ENCODE data around the gene SYNE1.

The SYNE1 gene

DNA sequence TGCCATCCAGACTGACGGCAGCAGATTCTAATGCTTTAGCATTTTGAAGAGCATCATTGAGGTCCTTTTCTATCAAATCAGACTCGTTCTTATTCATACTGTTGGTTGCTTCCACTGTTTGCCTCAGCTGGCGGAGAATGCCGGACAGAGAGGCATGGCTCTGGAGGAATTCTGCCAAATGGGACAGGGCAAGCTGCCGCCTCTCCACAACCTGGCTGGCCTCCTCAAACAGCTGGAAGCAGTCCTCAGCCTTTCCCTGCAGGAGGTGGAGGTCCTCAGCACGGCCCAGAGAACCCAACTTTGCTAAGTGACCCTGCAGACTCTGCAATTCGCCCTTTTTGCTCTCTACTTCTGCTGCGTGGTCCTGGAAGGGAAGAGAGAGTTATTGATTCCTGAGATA is 220.5 kb downstream of the SYNE1 start:
- no peak for DNase-seq

DNA sequence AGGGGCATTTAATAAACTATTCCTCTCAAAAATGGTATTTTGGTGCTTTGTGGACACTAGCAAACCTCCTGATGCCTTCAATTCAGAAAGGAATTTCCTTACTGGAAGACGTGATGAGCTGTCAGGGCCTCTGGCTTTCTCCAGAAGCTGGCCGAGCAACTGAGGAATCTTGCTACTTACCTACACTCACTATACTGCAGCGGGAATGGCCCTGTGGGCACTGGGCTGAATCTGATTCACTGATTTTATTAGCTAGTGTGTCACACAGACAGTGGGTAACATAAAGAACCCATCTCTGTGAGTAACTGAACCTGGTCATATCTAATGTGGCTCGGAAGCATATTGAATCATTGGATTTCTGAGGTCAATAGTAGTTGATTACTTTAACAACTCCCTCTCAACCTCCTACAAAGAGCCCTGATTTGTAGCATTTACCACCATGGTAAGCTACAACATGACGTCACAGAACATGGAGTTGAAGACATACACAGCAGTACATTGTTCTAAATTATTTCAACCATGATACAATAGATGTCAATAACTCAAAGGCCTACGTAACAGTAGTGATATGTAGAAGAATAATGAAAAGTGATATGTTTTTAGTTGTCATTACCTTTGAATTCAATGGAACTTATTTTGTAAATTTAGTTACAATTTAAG is 232.1 kb downstream of the SYNE1 start:
- DNase-seq = no peak

- DNase-seq = no peak
Measured at GRCh38 chr6:152404086-152404857, 232.9 kb downstream of the SYNE1 start.

DNA sequence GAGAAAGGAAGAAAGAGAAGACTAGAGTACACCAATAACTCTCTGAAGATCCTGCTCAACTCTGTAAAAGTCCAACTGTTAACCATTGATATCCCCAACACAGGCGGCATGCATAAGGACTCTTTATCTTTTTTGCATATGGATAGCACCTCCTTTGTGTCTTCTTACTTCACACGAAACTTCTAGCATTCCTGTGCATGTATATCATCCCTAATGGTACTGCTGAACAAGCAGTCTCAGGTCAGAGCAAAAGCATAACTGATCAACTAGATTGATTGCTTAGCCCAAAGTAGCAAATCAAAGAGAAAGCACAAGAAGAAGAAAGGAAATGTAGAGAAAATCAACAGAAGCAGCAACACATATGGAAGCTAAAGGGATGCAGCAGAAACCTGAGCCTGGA is 234.4 kb downstream of the SYNE1 start:
- no peak for DNase-seq

DNA sequence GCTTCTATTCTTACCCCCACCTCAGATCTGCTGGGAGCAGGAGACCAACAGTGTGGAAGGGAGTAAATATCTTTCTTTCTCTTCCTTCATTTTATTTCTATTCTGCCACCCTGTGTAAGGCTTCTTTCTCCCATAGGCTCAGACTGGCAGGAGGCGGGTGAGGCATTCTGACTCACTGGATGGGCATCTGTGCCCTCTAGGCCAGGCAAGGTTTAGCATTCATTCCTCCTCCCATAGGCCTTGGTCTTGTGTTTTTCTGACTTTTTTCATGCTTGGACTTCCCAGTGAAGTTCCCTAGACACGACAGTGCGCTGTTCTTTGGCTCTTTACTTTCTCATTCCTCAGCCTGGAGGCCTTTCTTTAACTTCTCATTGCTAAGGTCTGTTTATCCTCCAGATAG is 235.2 kb downstream of the SYNE1 start:
- no peak for DNase-seq

DNA sequence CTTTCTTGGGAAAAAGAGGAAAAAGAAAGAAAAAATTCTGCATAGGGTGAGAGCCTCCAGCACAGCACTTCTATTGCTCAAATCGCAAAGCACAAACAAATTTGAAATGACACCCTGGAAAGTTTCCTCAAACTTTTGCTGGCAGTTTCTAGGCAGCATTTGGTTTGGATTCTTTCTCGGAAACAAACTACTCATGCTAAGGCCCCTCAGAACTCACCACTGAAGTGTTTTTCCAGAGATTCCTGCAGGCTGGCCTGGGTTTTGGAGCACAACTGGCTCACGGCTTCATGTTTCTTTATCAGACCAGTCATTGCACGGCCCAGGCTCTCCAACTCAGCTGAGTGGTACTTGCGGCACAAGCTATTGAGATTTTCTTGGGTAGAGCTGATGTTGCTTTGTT is 237.8 kb downstream of the SYNE1 start:
- DNase-seq = no peak

DNA sequence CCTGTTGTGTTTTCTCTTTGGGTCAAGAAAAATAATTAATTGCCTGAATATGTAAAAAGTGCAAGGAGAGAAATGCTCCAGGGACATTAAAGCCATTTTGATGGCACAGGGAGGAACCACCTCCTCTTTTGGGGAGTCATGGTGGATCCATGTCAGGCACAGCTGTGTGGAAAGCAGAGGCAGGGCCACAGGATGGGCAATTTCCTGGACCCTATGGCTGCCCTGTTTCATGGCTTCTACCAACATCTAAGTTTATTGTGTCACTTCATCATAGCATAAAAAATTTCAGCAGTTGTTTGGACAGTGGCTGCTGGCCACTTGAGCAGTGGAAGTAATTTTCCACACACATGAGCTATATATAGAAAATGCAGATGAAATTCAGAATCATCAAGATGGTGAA is 238.2 kb downstream of the SYNE1 start:
- DNase-seq = no peak

- no peak for DNase-seq
Measured at GRCh38 chr6:152398316-152398715, 238.8 kb downstream of the SYNE1 start.

- no peak for DNase-seq
Measured at GRCh38 chr6:152394303-152394702, 242.9 kb downstream of the SYNE1 start.

DNA sequence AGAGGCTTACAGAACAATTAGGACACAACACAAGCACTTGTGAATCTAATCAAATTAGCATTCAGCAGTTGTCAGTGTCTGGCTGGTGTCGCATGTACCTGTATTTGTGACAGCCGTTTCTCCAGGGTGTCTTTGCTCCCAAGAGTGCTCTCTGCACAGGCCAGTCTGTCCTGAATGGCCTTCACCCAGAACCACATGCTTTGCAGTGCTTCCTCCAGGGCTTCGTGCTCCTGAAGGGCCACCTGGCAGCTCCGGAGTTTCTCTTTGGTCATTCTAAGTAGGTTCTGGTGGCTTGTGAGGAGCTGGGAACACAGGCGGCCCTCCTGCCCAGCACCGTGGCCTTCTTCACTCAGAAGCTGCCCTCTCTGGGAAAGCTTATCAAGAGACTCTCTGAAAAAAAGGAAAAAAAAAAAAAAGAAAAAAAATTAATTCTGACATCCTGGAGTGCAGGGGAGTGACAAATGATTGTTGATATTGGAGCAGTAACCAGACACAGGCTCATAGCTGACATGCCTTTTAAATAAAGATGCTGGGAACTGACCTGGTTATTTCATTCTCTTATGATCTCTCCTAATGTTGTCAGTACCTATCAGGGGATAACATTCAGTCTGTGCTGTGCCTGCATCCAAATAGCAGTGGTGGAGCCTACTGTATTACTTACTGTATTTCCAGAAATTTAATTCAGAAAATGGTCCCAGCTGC is 245.8 kb downstream of the SYNE1 start:
- no peak for DNase-seq

DNA sequence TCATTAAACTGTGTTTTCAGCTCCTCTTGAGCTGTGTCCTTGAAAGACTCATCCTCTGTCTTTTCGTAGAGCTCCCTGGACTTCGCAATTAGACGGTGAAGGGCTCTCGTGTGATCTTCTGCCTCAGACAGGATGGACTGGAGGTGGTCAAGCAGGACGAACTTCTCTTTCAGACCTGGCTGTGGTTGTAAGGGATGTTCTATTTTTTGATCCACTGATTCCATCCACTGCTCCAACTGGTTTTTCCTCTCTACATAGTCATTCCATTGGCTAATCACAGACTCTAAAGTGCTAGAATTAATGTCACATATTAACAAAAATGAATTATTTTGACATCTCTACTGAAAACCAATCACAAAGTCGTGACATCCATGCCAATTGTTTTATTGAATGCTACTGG is 250.1 kb downstream of the SYNE1 start:
- DNase-seq = no peak

GRCh38 chr6:152386131-152386530 is 251.0 kb downstream of the SYNE1 start:
- DNase-seq = no peak

DNA sequence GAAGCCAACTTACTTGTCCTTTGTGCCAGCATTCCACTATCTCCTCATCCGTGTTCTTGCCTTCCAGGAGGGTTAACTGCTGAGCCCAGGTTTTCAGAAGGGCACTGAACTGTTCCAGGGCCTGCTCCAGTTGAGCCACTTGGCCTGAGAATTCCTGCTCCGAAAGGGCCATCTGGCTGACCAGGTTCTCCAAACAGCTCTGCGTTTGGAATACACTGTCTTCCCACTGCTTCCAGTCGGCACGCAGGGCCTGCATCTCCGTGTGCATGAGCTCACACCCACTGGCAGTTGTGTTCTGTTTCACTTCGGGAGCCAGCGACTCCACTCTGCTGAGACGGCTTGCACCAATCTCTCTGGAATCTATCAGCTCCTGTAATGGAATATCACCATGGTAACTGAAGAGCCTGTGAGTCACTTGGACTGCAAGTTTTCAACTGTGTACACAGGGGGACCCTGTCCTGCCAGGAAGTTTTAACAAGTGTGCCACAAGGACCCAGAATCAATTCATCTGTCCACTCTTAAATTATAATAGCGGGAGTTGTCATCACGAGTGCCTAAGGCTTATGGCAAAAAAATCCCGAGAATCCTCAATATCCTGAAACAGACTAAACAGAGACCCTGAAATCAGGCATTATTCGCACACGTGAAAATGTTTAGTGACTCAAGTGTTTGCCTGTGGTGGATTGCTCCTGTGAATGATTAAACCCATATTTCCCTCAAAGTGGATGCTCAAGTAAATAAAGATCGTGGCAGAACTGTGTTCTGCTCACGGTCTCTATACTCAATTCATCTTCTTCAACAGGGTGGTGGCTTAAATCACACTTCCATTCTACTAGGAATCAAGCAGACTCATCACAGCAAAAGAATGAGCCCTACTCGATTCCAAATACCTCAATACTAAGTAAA is 255.9 kb downstream of the SYNE1 start:
- DNase-seq = no peak

- DNase-seq = no peak
Measured at GRCh38 chr6:152380351-152380767, 256.8 kb downstream of the SYNE1 start.

DNA sequence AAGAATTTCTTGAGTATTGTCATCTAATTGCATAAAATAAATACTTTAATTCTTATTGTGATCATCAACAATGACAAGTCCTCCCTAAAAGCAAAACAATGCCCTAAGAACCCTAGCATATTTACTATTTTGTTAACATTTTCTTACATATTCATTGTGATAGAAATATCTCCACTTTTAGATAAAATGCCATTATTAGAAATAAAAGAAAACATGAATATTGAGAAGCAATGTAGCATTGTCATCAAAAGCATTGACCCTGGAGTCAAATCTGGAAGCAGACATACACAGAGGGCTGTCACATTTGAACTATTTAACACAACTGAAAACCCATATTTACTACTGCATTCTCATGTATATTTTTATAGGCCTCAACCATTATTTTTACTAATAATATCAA is 257.7 kb downstream of the SYNE1 start:
- no peak for DNase-seq

DNA sequence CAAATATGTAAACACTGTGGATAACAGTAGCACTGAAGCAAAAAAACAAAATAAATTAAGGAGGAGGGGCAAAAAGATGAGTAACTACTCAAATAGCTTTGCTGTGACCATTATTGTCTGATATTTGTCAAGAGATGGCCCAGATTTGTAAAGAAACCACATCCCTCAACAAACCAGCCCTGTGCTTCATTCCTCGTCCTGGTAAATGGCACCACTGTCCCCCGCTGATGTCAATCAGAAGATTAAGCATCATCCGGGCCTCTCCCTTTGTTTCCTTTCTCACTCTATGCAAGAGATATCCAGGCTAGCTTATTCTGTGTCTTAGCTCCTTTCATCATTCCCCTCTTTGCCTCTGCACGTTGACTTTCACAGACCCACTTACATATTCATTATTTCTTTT is 259.0 kb downstream of the SYNE1 start:
- DNase-seq = no peak

DNA sequence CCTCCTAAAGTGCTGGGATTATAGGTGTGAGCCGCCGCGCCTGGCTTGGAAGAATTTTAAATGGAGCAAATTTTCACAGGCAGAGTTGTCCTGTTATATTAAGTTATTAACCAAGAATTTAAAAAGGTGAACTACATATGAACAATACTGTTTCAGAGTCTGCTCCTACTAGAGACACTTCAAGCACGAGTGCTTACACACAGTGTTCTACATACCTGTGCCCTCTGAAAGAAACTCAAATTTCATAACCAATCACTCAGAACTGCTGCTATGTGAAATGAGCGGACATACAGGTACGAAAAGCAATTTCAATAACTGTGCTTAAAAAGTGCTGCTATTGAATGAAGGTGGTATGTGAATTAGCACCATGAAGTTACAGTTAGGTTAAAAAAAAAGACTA is 262.0 kb downstream of the SYNE1 start:
- DNase-seq = no peak

- DNase-seq = no peak
Measured at GRCh38 chr6:152372945-152373344, 264.2 kb downstream of the SYNE1 start.

DNA sequence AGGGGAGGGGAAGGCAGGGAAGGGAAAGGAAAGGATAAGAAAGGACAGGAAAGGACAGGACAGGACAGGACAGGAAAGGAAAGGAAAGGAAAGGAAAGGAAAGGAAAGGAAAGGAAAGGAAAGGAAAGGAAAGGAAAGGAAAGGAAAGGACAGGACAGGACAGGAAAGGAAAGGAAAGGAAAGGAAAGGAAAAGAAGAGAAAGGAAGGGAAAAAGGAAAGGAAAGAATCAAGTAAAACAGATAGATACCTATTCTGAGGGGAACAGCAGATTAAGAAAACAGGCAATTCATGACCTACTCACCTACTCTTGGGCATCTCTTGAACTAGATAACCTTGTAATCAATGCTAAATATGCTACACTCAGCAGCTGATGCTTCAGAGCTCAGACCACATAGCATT is 265.4 kb downstream of the SYNE1 start:
- DNase-seq = no peak

DNA sequence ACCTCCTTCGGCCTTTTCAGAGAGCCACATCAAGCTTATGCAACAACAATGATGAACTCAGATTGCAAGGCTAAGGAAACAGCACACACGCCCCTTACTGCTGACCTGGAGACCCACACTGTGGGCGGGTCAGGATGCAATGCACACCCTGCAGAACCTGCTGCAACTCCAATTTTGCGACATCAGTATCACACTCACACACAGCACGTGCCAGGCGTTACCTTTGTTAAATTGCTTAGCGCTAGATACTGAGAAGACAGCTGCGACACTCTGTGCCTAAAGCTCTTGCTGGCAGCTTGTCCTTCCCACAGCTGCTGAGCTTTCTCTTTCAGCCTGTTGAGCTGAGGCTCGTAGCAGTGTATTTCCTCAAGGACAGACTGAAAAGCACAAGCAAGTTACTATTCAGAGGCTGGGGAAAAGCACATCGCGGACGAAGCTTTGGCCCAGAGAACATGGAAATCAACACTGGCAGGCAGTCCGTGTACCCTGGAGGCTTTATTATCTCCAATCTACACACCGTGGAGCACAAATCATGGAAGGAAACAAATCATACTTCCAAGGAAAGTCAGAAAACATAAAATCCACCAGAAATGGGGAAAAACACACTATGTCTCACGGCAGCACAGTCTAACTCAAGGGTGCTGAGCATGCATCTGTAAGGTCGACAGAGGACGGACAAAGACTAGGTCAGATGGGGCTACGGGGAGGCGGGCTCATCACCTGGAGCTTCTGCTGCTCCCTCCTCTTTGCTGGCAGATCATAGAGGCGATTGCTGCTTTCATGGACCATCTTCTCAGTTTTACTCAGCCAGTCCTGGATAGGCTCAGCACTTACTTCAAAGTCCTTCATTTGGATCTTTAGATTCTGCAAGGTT is 268.2 kb downstream of the SYNE1 start:
- no peak for DNase-seq

- no peak for DNase-seq
Measured at GRCh38 chr6:152364866-152365265, 272.3 kb downstream of the SYNE1 start.

DNA sequence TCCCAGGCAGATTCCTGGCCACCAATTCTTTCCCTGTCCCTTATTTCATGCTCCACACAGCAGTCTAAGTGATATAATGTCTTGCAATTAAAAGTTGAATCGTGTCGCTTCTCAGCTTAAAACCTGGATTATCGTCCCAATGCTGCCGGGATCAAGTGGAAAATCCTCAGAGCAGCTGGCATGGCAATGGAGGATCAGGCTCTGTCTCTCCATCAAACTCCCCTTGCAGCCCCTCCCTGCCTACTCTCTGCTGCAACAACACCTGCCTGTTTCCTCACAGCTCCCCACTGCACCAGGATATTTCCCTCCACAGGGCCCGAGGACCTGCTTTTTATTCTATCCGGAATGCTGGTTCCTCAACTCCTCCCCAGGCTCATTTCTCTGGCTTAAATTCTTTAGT is 277.1 kb downstream of the SYNE1 start:
- no peak for DNase-seq

All from CD4-positive, alpha-beta T cell treated with Interleukin-17A for 4 hours (primary cell).